ENCODE data around the gene RBM10. TPM values are rescaled to one million over a fixed set of nuclear protein-coding genes. Genes with fewer than 3 reads are reported as not detected.
A peak's percentile ranks its signal among the peaks of the same experiment; 100 is the strongest.

The RBM10 gene
- total and polyA plus RNA-seq, 9 of the 15 experiments (the other 6 are each of a cell fraction or from before 2014, with no cell fraction given), result 1.1 to 61.7 (median 31.5) TPM

DNA sequence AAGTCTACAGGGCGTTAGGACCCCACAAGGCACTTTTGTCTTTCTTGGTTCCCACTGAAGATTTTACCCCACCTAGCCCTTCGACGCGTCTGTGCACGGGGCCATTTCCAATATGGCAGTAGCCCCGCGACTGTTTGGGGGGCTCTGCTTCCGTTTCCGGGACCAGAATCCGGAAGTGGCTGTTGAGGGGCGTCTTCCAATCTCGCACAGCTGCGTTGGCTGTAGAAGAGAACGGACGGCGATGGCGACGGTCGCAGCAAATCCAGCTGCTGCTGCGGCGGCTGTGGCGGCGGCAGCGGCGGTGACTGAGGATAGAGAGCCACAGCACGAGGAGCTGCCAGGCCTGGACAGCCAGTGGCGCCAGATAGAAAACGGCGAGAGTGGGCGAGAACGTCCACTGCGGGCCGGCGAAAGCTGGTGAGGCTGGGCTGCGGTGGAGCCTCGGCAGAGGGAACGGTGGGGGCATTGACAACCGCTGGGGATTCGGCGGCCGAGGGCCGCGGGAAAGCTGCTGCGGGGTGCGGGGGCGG is 87.8 kb downstream of the RBM10 start, which contains the start of gene USP11 (continued):
- TF ChIP-seq TAF15 (IDR thresholded peaks at IDR 0.05; ENCODE audit: low read depth, low read length), result no peak
- no peak for TF ChIP-seq ARID1B (IDR thresholded peaks at IDR 0.05)
- TF ChIP-seq STAT5B (CRISPR knock-in tag; IDR thresholded peaks at IDR 0.05), result no peak
- TF ChIP-seq, protein P1, sequence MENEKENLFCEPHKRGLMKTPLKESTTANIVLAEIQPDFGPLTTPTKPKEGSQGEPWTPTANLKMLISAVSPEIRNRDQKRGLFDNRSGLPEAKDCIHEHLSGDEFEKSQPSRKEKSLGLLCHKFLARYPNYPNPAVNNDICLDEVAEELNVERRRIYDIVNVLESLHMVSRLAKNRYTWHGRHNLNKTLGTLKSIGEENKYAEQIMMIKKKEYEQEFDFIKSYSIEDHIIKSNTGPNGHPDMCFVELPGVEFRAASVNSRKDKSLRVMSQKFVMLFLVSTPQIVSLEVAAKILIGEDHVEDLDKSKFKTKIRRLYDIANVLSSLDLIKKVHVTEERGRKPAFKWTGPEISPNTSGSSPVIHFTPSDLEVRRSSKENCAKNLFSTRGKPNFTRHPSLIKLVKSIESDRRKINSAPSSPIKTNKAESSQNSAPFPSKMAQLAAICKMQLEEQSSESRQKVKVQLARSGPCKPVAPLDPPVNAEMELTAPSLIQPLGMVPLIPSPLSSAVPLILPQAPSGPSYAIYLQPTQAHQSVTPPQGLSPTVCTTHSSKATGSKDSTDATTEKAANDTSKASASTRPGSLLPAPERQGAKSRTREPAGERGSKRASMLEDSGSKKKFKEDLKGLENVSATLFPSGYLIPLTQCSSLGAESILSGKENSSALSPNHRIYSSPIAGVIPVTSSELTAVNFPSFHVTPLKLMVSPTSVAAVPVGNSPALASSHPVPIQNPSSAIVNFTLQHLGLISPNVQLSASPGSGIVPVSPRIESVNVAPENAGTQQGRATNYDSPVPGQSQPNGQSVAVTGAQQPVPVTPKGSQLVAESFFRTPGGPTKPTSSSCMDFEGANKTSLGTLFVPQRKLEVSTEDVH (IDR thresholded peaks at IDR 0.05; ENCODE audit: low read depth, partially characterized antibody), result peak; percentile 44
- peak; percentile 55 for TF ChIP-seq ETV1 (tag; conservative IDR thresholded peaks at IDR 0.05; ENCODE audit: low read depth)
- TF ChIP-seq ZSCAN32 (CRISPR knock-in tag; IDR thresholded peaks at IDR 0.05), result no peak
- no peak for TF ChIP-seq TOE1 (IDR thresholded peaks at IDR 0.05; ENCODE audit: borderline replicate concordance)
- no peak for TF ChIP-seq TOE1 (CRISPR knock-in tag; IDR thresholded peaks at IDR 0.05; ENCODE audit: borderline replicate concordance, low read depth)
- TF ChIP-seq ZFP30 (CRISPR knock-in tag; IDR thresholded peaks at IDR 0.05; ENCODE audit: borderline replicate concordance), result no peak
- no peak for TF ChIP-seq EP300 (IDR thresholded peaks at IDR 0.05; ENCODE audit: low read length)
- TF ChIP-seq ZC3H8 (IDR thresholded peaks at IDR 0.05), result no peak
- TF ChIP-seq ELF1 (tag; IDR thresholded peaks at IDR 0.05), result peak; percentile 78
- TF ChIP-seq NCOA6 (IDR thresholded peaks at IDR 0.05), result no peak
- TF ChIP-seq, protein P2, sequence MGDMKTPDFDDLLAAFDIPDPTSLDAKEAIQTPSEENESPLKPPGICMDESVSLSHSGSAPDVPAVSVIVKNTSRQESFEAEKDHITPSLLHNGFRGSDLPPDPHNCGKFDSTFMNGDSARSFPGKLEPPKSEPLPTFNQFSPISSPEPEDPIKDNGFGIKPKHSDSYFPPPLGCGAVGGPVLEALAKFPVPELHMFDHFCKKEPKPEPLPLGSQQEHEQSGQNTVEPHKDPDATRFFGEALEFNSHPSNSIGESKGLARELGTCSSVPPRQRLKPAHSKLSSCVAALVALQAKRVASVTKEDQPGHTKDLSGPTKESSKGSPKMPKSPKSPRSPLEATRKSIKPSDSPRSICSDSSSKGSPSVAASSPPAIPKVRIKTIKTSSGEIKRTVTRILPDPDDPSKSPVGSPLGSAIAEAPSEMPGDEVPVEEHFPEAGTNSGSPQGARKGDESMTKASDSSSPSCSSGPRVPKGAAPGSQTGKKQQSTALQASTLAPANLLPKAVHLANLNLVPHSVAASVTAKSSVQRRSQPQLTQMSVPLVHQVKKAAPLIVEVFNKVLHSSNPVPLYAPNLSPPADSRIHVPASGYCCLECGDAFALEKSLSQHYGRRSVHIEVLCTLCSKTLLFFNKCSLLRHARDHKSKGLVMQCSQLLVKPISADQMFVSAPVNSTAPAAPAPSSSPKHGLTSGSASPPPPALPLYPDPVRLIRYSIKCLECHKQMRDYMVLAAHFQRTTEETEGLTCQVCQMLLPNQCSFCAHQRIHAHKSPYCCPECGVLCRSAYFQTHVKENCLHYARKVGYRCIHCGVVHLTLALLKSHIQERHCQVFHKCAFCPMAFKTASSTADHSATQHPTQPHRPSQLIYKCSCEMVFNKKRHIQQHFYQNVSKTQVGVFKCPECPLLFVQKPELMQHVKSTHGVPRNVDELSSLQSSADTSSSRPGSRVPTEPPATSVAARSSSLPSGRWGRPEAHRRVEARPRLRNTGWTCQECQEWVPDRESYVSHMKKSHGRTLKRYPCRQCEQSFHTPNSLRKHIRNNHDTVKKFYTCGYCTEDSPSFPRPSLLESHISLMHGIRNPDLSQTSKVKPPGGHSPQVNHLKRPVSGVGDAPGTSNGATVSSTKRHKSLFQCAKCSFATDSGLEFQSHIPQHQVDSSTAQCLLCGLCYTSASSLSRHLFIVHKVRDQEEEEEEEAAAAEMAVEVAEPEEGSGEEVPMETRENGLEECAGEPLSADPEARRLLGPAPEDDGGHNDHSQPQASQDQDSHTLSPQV (IDR thresholded peaks at IDR 0.05), result peak; percentile 67
- TF ChIP-seq, protein P3, sequence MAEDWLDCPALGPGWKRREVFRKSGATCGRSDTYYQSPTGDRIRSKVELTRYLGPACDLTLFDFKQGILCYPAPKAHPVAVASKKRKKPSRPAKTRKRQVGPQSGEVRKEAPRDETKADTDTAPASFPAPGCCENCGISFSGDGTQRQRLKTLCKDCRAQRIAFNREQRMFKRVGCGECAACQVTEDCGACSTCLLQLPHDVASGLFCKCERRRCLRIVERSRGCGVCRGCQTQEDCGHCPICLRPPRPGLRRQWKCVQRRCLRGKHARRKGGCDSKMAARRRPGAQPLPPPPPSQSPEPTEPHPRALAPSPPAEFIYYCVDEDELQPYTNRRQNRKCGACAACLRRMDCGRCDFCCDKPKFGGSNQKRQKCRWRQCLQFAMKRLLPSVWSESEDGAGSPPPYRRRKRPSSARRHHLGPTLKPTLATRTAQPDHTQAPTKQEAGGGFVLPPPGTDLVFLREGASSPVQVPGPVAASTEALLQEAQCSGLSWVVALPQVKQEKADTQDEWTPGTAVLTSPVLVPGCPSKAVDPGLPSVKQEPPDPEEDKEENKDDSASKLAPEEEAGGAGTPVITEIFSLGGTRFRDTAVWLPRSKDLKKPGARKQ (CRISPR knock-in tag; IDR thresholded peaks at IDR 0.05), result no peak
- no peak for TF ChIP-seq BCOR (IDR thresholded peaks at IDR 0.05)
